Measurements from ENCODE around the gene WDR5.

DNA sequence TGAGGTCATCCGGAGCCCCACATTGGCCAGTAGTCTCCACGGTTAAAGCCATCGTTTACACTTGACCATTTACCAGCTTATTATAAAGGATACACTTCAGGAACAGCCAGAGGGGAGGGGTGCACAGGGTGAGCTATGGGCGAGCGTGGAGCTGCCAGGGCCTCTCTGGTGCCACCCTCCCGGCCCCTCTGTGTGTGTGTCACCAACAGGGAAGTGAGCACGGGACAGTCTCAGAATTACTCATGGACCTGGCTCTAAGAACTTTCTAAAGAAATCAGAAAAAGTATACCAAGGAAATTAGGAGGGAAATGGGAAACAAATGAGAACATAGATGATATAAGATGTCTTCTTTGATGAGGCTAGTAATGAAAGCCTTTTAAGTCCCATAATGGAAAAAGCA lies 13.5 kb downstream of the WDR5 start:
- TF ChIP-seq, protein P1, sequence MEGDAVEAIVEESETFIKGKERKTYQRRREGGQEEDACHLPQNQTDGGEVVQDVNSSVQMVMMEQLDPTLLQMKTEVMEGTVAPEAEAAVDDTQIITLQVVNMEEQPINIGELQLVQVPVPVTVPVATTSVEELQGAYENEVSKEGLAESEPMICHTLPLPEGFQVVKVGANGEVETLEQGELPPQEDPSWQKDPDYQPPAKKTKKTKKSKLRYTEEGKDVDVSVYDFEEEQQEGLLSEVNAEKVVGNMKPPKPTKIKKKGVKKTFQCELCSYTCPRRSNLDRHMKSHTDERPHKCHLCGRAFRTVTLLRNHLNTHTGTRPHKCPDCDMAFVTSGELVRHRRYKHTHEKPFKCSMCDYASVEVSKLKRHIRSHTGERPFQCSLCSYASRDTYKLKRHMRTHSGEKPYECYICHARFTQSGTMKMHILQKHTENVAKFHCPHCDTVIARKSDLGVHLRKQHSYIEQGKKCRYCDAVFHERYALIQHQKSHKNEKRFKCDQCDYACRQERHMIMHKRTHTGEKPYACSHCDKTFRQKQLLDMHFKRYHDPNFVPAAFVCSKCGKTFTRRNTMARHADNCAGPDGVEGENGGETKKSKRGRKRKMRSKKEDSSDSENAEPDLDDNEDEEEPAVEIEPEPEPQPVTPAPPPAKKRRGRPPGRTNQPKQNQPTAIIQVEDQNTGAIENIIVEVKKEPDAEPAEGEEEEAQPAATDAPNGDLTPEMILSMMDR (IDR thresholded peaks at IDR 0.05), result no peak
- TF ChIP-seq POLR2A (IDR thresholded peaks at IDR 0.05) (no peak), EP300 (IDR thresholded peaks at IDR 0.05) (no peak)
